Measurements from ENCODE around the gene TBCCD1. TPM values are rescaled to one million over a fixed set of nuclear protein-coding genes. Genes with fewer than 3 reads are reported as not detected.
"Not testable (repeated sequence)": the region's sequence is repeated elsewhere in the genome, so short reads cannot be mapped to it uniquely, and the experiment has no call there.

Gene TBCCD1
- total and polyA plus RNA-seq, 7 donors: 4.6 to 10.8 (median 6.6) TPM

DNA sequence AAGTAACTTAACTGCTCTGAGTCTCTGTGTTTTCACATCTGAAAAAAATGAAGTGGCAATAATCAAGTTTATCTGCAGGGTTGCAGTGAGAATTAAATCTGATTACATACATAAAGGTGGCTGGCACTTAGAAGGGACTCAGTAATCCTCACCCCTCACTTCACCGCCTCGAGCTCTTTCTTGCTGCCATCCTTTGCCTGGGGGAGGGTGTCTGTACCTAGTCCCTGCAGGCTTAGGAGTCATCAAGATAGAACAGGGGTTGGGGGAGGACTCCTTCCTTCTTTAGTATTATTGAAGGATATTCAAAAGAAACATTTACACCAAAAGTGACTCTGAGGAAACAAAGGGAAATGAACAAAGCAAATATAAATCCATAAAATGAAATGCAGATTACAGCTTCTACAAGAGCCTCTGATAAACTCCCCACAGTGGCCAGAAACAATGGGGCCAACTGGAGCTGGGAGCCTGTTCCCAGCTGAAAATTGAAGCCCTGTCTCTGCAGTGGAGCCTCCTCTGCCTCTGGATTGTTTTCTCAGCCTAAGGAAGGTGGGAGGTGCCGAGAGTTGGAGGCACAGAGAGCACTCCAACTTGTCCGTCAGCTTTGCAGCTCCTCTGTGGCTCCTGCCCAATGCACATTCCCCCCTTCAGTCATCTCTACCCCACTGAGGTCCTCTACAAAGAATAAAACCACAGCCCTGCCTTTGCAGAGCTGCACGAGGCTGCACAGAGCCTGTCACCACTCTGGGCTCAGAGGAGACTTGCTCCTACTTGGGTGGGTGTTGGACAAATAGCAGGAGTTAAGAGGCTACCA is 64.8 kb downstream of the TBCCD1 start:
- H3K9me3 ChIP-seq: peaks cover 3% of the 10 kb centered on the region
- 27 to 40% (median 37%) methylated on average over 5 of the region's 5 CpGs for WGBS, 3 donors
- H3K4me1 ChIP-seq: no peaks in the 10 kb centered on the region
- DNase-seq: no peak
- no peak for ATAC-seq
- intact Hi-C loops (cut with DNase I): no loop called here
- no peaks in the 10 kb centered on the region for H3K27me3 ChIP-seq (ENCODE audit: insufficient read depth in 3 of 3, low read length in 2 of 3)
- H3K27ac ChIP-seq: no peak overlapping the region
- no peaks in the 10 kb centered on the region for H3K36me3 ChIP-seq (ENCODE audit: insufficient read depth in 1 of 2, low read depth in 1 of 2)
- TF ChIP-seq, protein P1, sequence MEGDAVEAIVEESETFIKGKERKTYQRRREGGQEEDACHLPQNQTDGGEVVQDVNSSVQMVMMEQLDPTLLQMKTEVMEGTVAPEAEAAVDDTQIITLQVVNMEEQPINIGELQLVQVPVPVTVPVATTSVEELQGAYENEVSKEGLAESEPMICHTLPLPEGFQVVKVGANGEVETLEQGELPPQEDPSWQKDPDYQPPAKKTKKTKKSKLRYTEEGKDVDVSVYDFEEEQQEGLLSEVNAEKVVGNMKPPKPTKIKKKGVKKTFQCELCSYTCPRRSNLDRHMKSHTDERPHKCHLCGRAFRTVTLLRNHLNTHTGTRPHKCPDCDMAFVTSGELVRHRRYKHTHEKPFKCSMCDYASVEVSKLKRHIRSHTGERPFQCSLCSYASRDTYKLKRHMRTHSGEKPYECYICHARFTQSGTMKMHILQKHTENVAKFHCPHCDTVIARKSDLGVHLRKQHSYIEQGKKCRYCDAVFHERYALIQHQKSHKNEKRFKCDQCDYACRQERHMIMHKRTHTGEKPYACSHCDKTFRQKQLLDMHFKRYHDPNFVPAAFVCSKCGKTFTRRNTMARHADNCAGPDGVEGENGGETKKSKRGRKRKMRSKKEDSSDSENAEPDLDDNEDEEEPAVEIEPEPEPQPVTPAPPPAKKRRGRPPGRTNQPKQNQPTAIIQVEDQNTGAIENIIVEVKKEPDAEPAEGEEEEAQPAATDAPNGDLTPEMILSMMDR (IDR thresholded peaks at IDR 0.05): no peak
- no peak overlapping the region for H3K4me3 ChIP-seq

DNA sequence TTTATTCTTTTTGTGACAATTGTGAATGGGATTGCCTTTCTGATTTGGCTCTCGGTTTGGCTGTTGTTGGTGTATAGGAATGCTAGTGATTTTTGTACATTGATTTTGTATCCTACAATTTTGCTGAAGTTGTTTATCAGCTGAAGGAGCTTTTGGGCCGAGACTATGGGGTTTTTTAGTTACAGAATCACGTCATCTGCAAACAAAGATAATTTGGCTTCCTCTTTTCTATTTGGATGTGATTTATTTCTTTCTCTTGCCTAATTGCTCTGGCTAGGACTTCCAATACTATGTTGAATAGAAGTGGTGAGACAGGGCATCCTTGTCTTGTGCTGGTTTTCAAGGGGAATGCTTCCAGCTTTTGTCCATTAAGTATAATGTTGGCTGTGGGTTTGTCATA is 67.2 kb downstream of the TBCCD1 start:
- ATAC-seq; H3K36me3 ChIP-seq (ENCODE audit: insufficient read depth in 1 of 2, low read depth in 1 of 2); H3K4me3 ChIP-seq; DNase-seq; H3K27me3 ChIP-seq (ENCODE audit: insufficient read depth in 3 of 3, low read length in 2 of 3); H3K27ac ChIP-seq; H3K4me1 ChIP-seq; H3K9me3 ChIP-seq; intact Hi-C loops (cut with DNase I): not testable (repeated sequence)
- WGBS, 3 donors: 69 to 75% (median 70%) methylated on average over 3 of the region's 3 CpGs

DNA sequence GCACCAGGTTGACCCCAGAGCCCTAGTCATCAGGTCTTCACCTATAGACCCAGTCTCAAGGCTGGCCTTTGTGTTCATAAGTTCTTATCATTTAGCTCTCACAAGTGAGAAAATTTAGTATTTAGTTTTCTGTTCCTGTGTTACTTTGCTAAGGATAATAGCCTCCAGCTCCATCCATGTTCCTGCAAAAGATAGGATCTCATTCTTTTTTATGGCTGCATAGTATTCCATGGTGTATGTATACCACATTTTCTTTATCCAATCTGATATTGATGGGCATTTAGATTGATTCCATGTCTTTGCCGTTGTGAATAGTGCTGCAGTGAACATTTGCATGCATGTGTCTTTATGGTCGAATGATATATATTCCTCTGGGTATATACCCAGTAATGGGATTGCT is 69.1 kb downstream of the TBCCD1 start:
- ATAC-seq; H3K4me1 ChIP-seq; DNase-seq; H3K36me3 ChIP-seq (ENCODE audit: insufficient read depth in 1 of 2, low read depth in 1 of 2); H3K4me3 ChIP-seq; H3K9me3 ChIP-seq; H3K27me3 ChIP-seq (ENCODE audit: insufficient read depth in 3 of 3, low read length in 2 of 3); H3K27ac ChIP-seq; intact Hi-C loops (cut with DNase I): not testable (repeated sequence)
- WGBS, 3 donors: 92 to 96% (median 93%) methylated on average over 2 of the region's 2 CpGs

DNA sequence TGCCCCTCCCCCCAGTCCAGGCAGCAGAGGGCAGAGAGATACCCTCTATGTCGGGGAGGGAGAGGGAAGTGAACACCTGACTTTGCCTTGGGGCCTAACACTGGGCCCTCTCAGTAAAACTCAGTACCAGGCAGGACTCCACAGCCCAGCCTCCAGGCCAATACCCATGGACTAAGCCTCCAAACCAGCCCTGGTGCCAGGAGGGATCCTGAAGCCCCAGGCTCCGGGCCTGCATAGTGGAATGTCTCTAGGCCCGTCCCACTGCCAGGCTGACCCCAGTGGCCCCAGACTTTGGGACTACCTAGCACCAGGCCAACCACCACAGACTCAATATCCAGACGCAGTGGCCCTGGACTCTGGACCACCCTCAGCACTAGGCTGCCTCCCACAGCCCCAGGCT is 69.5 kb downstream of the TBCCD1 start:
- WGBS, 3 donors: 83 to 90% (median 89%) methylated on average over 4 of the region's 4 CpGs

DNA sequence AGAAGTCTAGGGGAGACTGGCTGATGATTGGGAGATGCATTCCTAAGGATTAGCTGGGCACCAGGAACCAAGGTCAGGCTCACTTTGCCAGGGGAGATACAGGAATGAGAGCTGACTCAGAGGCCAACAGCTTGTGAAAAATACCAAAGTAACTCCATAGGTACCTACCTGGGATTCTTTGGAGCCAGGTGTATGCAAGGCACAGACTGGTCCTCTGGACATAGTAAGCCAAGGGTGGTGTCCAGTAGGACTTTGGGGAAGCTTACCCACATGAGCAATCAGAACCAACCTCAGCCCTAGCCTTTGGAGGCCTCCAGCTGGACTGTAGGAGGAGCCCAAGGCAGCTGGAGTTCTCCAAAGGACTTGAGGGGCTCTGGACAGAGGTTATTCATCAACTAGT is 70.5 kb downstream of the TBCCD1 start:
- H3K27me3 ChIP-seq (ENCODE audit: insufficient read depth in 3 of 3, low read length in 2 of 3): no peaks in the 10 kb centered on the region
- TF ChIP-seq, protein P1 (IDR thresholded peaks at IDR 0.05): no peak
- no peak overlapping the region for H3K27ac ChIP-seq
- no peaks in the 10 kb centered on the region for H3K4me1 ChIP-seq
- H3K4me3 ChIP-seq: no peak overlapping the region
- peaks cover 3% of the 10 kb centered on the region for H3K9me3 ChIP-seq
- no peak for ATAC-seq
- DNase-seq: no peak
- intact Hi-C loops (cut with DNase I): no loop called here
- no peaks in the 10 kb centered on the region for H3K36me3 ChIP-seq (ENCODE audit: insufficient read depth in 1 of 2, low read depth in 1 of 2)

More for the DNA sequence above, 69.5 kb downstream of the TBCCD1 start:
- Histone ChIP-seq H3K9me3 (peaks cover 3% of the 10 kb centered on the region), H3K36me3 (ENCODE audit: insufficient read depth in 1 of 2, low read depth in 1 of 2) (no peaks in the 10 kb centered on the region), H3K4me1 (no peaks in the 10 kb centered on the region), H3K27me3 (ENCODE audit: insufficient read depth in 3 of 3, low read length in 2 of 3) (no peaks in the 10 kb centered on the region), H3K27ac (no peak overlapping the region), H3K4me3 (no peak overlapping the region)
- intact Hi-C loops (cut with DNase I): no loop called here
- ATAC-seq: no peak
- DNase-seq: no peak
- TF ChIP-seq, protein P1 (IDR thresholded peaks at IDR 0.05): no peak

Other genes starting within 250 kb of the TBCCD1 start
- gene DGKG, start 205.1 kb downstream of the TBCCD1 start, total RNA-seq: 10 to 100 TPM in 2 of 4 donors, 1 to 10 TPM in 2; 5.3 to 12.1 (median 9.4) TPM
- 10 to 100 TPM in 1 of 3 donors, 1 to 10 TPM in 2; 3.6 to 10.4 (median 6.7) TPM for gene DGKG, start 205.1 kb downstream of the TBCCD1 start, polyA plus RNA-seq
- gene CRYGS, start 23.0 kb downstream of the TBCCD1 start, total RNA-seq: under 1 TPM; 0.37 to 0.75 (median 0.55) TPM
- 1 to 10 TPM in 1 of 3 donors, under 1 TPM in 2; 0.30 to 1.0 (median 0.65) TPM for gene CRYGS, start 23.0 kb downstream of the TBCCD1 start, polyA plus RNA-seq
- gene DNAJB11, start 3.4 kb upstream of the TBCCD1 start, total RNA-seq: 10 to 100 TPM; 10.3 to 24.2 (median 17.4) TPM
- gene DNAJB11, start 3.4 kb upstream of the TBCCD1 start, polyA plus RNA-seq: 10 to 100 TPM; 35.4 to 49.2 (median 47.3) TPM
- not detected for gene AHSG, start 45.7 kb upstream of the TBCCD1 start, total RNA-seq
- not detected for gene AHSG, start 45.7 kb upstream of the TBCCD1 start, polyA plus RNA-seq
- not detected for gene FETUB, start 73.1 kb upstream of the TBCCD1 start, total RNA-seq
- not detected for gene FETUB, start 73.1 kb upstream of the TBCCD1 start, polyA plus RNA-seq
- gene HRG, start 98.7 kb upstream of the TBCCD1 start, total RNA-seq: not detected
- gene HRG, start 98.7 kb upstream of the TBCCD1 start, polyA plus RNA-seq: not detected
- gene KNG1, start 150.0 kb upstream of the TBCCD1 start, total RNA-seq: under 1 TPM in 2 of 4 donors, not detected in 2; 0.16 to 0.26 TPM
- gene KNG1, start 150.0 kb upstream of the TBCCD1 start, polyA plus RNA-seq: not detected
- gene EIF4A2, start 216.2 kb upstream of the TBCCD1 start, total RNA-seq: 100 to 1,000 TPM; 541 to 778 (median 587) TPM
- gene EIF4A2, start 216.2 kb upstream of the TBCCD1 start, polyA plus RNA-seq: 100 to 1,000 TPM; 397 to 570 (median 513) TPM
- gene RFC4, start 239.1 kb upstream of the TBCCD1 start, total RNA-seq: 1 to 10 TPM; 3.4 to 8.1 (median 6.0) TPM
- 10 to 100 TPM; 10.3 to 20.6 (median 17.2) TPM for gene RFC4, start 239.1 kb upstream of the TBCCD1 start, polyA plus RNA-seq